Neural cell (in vitro differentiated cells): Measurements from ENCODE around the gene GSK3A. TPM values are rescaled to one million over a fixed set of nuclear protein-coding genes. Genes with fewer than 3 reads are reported as not detected.
A peak's percentile ranks its signal among the peaks of the same experiment; 100 is the strongest.

Experiments used
- H2AFZ ChIP-seq: fragments of 200-600, 300-800 bp; sonication (generic), shearing (Covaris generic); 2 replicates; pipeline ENCODE4 v1.6.0; 2014; ENCODE audit warnings: low read depth, mild to moderate bottlenecking, antibody characterized with exemption, low read length, moderate library complexity
- H3F3A ChIP-seq: fragments of 200-600 bp; shearing (Covaris generic); 2 replicates; pipeline ENCODE4 v1.6.1; 2016; ENCODE audit warnings: mild to moderate bottlenecking, moderate library complexity, mixed read lengths, antibody characterized with exemption, low read length; ENCODE audit not compliant: insufficient read depth, poor library complexity, severe bottlenecking
- H3K27ac ChIP-seq: fragments of 200-600, 300-800 bp; sonication (generic), shearing (Covaris generic); 2 replicates; pipeline ENCODE4 v1.5.1; 2014; ENCODE audit warnings: mild to moderate bottlenecking, low read length, moderate library complexity
- H3K27me3 ChIP-seq: fragments of 300-800, 200-600 bp; sonication (generic), shearing (Covaris generic); 2 replicates; pipeline ENCODE4 v1.6.0; 2014; ENCODE audit warnings: mild to moderate bottlenecking, low read depth, low read length, moderate library complexity; ENCODE audit not compliant: insufficient read depth
- H3K36me3 ChIP-seq: fragments of 300-800, 200-600 bp; sonication (generic), shearing (Covaris generic); 2 replicates; pipeline ENCODE4 v1.5.1; 2014; ENCODE audit warnings: mild to moderate bottlenecking, antibody characterized with exemption, low read length, moderate library complexity; ENCODE audit not compliant: insufficient read depth
- H3K4me2 ChIP-seq: fragments of 300-800, 200-600 bp; sonication (generic), shearing (Covaris generic); 2 replicates; pipeline ENCODE4 v1.6.0; 2014; ENCODE audit warnings: mild to moderate bottlenecking, low read length
- H3K4me3 ChIP-seq: fragments of 300-800, 200-600 bp; sonication (generic), shearing (Covaris generic); 2 replicates; pipeline ENCODE4 v1.5.1; 2014; ENCODE audit warnings: mild to moderate bottlenecking, low read length, moderate library complexity
- H3K79me2 ChIP-seq: fragments of 200-600 bp; shearing (Covaris generic); replicated peaks from 2 replicates; pipeline ENCODE4 v1.6.0; 2014; ENCODE audit warnings: mild to moderate bottlenecking, low read length, moderate library complexity; ENCODE audit not compliant: insufficient read depth
- H3K9ac ChIP-seq: fragments of 300-800, 200-600 bp; sonication (generic), shearing (Covaris generic); 2 replicates; pipeline ENCODE4 v1.6.1; 2016; ENCODE audit warnings: mild to moderate bottlenecking, low read length, mixed read lengths
- H3K9me2 ChIP-seq: fragments of 200-600 bp; shearing (Covaris generic); 2 replicates; pipeline ENCODE4 v1.6.1; 2016; ENCODE audit warnings: mild to moderate bottlenecking, low read length, mixed read lengths; ENCODE audit not compliant: insufficient read depth
- H3K9me3 ChIP-seq: fragments of 200-600, 300-800 bp; sonication (generic), shearing (Covaris generic); 2 replicates; pipeline ENCODE4 v1.6.1; 2016; ENCODE audit warnings: mild to moderate bottlenecking, mixed run types, low read length, moderate library complexity, mixed read lengths
- H4K20me1 ChIP-seq: fragments of 200-600 bp; shearing (Covaris generic); 2 replicates; pipeline ENCODE4 v1.6.1; 2016; ENCODE audit warnings: mild to moderate bottlenecking, mixed run types; ENCODE audit not compliant: insufficient read depth
- CTCF ChIP-seq: fragments of 450-650 bp; IDR thresholded peaks from 2 replicates; pipeline ENCODE4 v1.5.1; 2014; ENCODE audit warnings: antibody characterized with exemption, mild to moderate bottlenecking, moderate library complexity; ENCODE audit not compliant: poor library complexity, severe bottlenecking
- EP300 ChIP-seq: fragments of 450-650 bp; conservative IDR thresholded peaks from 2 replicates; pipeline ENCODE4 v1.6.1; 2014; ENCODE audit warnings: antibody characterized with exemption, mild to moderate bottlenecking, moderate library complexity; ENCODE audit not compliant: poor library complexity, severe bottlenecking
- EZH2 ChIP-seq: fragments of 200-600, 300-800 bp; shearing (Covaris generic), sonication (generic); IDR thresholded peaks from 2 replicates; pipeline ENCODE4 v1.6.1; 2014; ENCODE audit warnings: antibody characterized with exemption, low read length, borderline replicate concordance, mild to moderate bottlenecking; ENCODE audit not compliant: insufficient read depth, poor library complexity, severe bottlenecking
- MXI1 ChIP-seq: fragments of 450-650 bp; conservative IDR thresholded peaks from 2 replicates; pipeline ENCODE4 v1.6.1; 2014; ENCODE audit warnings: antibody characterized with exemption, mild to moderate bottlenecking; ENCODE audit not compliant: poor library complexity, severe bottlenecking
- POLR2AphosphoS5 ChIP-seq: IDR thresholded peaks from 2 replicates; pipeline ENCODE4 v1.6.1; 2012
- RAD21 ChIP-seq: fragments of 450-650 bp; conservative IDR thresholded peaks from 2 replicates; pipeline ENCODE4 v1.6.1; 2014; ENCODE audit warnings: antibody characterized with exemption, mild to moderate bottlenecking, moderate library complexity
- REST ChIP-seq: IDR thresholded peaks from 2 replicates; pipeline ENCODE4 v1.6.1; 2012; ENCODE audit warnings: borderline replicate concordance
- SMC3 ChIP-seq: fragments of 450-650 bp; conservative IDR thresholded peaks from 2 replicates; pipeline ENCODE4 v1.6.1; 2014; ENCODE audit warnings: antibody characterized with exemption, mild to moderate bottlenecking, moderate library complexity; ENCODE audit not compliant: poor library complexity
- TAF1 ChIP-seq: IDR thresholded peaks from 2 replicates; pipeline ENCODE4 v1.6.1; 2012; ENCODE audit warnings: low read depth
- polyA plus RNA-seq: library from polyadenylated mRNA; depleted of rRNA; stranded (reverse); fragments of >200 nt; gene quantifications from 2 replicates; pipeline ENCODE4 v1.2.3, GENCODE V29; 2014

GSK3A gene
- polyA plus RNA-seq, 1 donor from 2014 or later, result 25.2 TPM

- TF ChIP-seq EP300, result no peak
- peak; percentile 94 for TF ChIP-seq CTCF
- no peak for TF ChIP-seq POLR2AphosphoS5
- TF ChIP-seq MXI1, result no peak
- TF ChIP-seq REST, result no peak
- TF ChIP-seq EZH2, result no peak
- no peak for TF ChIP-seq TAF1
- TF ChIP-seq RAD21, result peak; percentile 93
- peak; percentile 98 for TF ChIP-seq SMC3
- H3K27me3 ChIP-seq, result no peaks in the 10 kb centered on the region
- no peak overlapping the region for H2AFZ ChIP-seq
- no peaks in the 10 kb centered on the region for H4K20me1 ChIP-seq
- no peaks in the 10 kb centered on the region for H3K79me2 ChIP-seq
- no peak overlapping the region for H3K9ac ChIP-seq
- no peaks in the 10 kb centered on the region for H3K9me2 ChIP-seq
- H3K4me2 ChIP-seq, result no peak overlapping the region
- H3K9me3 ChIP-seq, result no peaks in the 10 kb centered on the region
- H3F3A ChIP-seq, result no peaks in the 10 kb centered on the region
- H3K4me3 ChIP-seq, result no peak overlapping the region
- H3K27ac ChIP-seq, result no peak overlapping the region
- no peaks in the 10 kb centered on the region for H3K36me3 ChIP-seq
These were observed 58.0 kb downstream of the GSK3A start for GRCh38 chr19:42184401-42184861.

Other genes with a start within 250 kb of the GSK3A start
- 36.2 and 53.6 TPM in 2 replicates for gene ATP1A3, start 248.4 kb downstream of the GSK3A start, polyA plus RNA-seq
- 22.4 and 28.3 TPM in 2 replicates for gene GRIK5, start 172.4 kb downstream of the GSK3A start, polyA plus RNA-seq
- gene ZNF574, start 166.4 kb downstream of the GSK3A start, polyA plus RNA-seq, result 7.0 and 11.0 TPM in 2 replicates
- gene POU2F2, start 110.2 kb downstream of the GSK3A start, polyA plus RNA-seq, result 7.7 and 12.4 TPM in 2 replicates
- 69.9 and 72.8 TPM in 2 replicates for gene DEDD2, start 24.9 kb downstream of the GSK3A start, polyA plus RNA-seq
- 2.1 TPM in 2 replicates for gene ZNF526, start 22.3 kb downstream of the GSK3A start, polyA plus RNA-seq
- gene ERF, start 12.5 kb upstream of the GSK3A start, polyA plus RNA-seq, result 3.8 and 6.7 TPM in 2 replicates
- 10.8 and 23.1 TPM in 2 replicates for gene CIC, start 26.6 kb upstream of the GSK3A start, polyA plus RNA-seq
- 1.4 and 2.4 TPM in 2 replicates for gene PRR19, start 59.5 kb upstream of the GSK3A start, polyA plus RNA-seq
- 727 and 741 TPM in 2 replicates for gene PAFAH1B3, start 60.0 kb upstream of the GSK3A start, polyA plus RNA-seq
- gene TMEM145, start 70.7 kb upstream of the GSK3A start, polyA plus RNA-seq, result 30.9 and 35.3 TPM in 2 replicates
- 21.5 and 22.5 TPM in 2 replicates for gene MEGF8, start 83.0 kb upstream of the GSK3A start, polyA plus RNA-seq
- not detected in 2 replicates for gene CNFN, start 147.7 kb upstream of the GSK3A start, polyA plus RNA-seq
- 19.1 and 24.7 TPM in 2 replicates for gene LIPE, start 184.8 kb upstream of the GSK3A start, polyA plus RNA-seq
- gene CXCL17, start 200.3 kb upstream of the GSK3A start, polyA plus RNA-seq, result not detected in 2 replicates